ENCODE data around the gene HAND1. TPM values are rescaled to one million over a fixed set of nuclear protein-coding genes. Genes with fewer than 3 reads are reported as not detected.

HAND1 gene
- total and polyA plus RNA-seq, 5 donors, result 1.8 to 9.2 (median 2.7) TPM

GRCh38 chr5:154485850-154486426 lies 7.9 kb upstream of the HAND1 start:
- Histone ChIP-seq H3K4me3 (ENCODE audit: low read length) (no peak overlapping the region), H3K9me3 (ENCODE audit: control insufficient read depth, low read length) (no peaks in the 10 kb centered on the region), H3K4me1 (ENCODE audit: control insufficient read depth, insufficient read depth, low read length) (peaks cover 2% of the 10 kb centered on the region), H3K27me3 (ENCODE audit: control insufficient read depth, insufficient read depth) (no peaks in the 10 kb centered on the region), H3K27ac (ENCODE audit: low read length) (no peak overlapping the region)
- ATAC-seq, result no peak
- WGBS, result 24% methylated on average over 6 of the region's 6 CpGs
- no peak for DNase-seq
- intact Hi-C loops (cut with DNase I), result no loop called here

- no peaks in the 10 kb centered on the region for H3K9me3 ChIP-seq (ENCODE audit: control insufficient read depth, low read length)
- no peak overlapping the region for H3K4me3 ChIP-seq (ENCODE audit: low read length)
- H3K27ac ChIP-seq (ENCODE audit: low read length), result no peak overlapping the region
- 14% methylated on average over 2 of the region's 2 CpGs for WGBS
- DNase-seq (no peak), ATAC-seq (no peak)
- H3K4me1 ChIP-seq (ENCODE audit: control insufficient read depth, insufficient read depth, low read length), result peaks cover 2% of the 10 kb centered on the region
- intact Hi-C loops (cut with DNase I), result no loop called here
- no peaks in the 10 kb centered on the region for H3K27me3 ChIP-seq (ENCODE audit: control insufficient read depth, insufficient read depth)
Observed at GRCh38 chr5:154485096-154485491, 7.1 kb upstream of the HAND1 start.

- DNase-seq (no peak), ATAC-seq (no peak)
- H3K27ac ChIP-seq (ENCODE audit: low read length), result no peak overlapping the region
- H3K4me3 ChIP-seq (ENCODE audit: low read length), result no peak overlapping the region
- intact Hi-C loops (cut with DNase I), result no loop called here
- no peaks in the 10 kb centered on the region for H3K9me3 ChIP-seq (ENCODE audit: control insufficient read depth, low read length)
- 9% methylated on average over 15 of the region's 15 CpGs for WGBS
- no peaks in the 10 kb centered on the region for H3K27me3 ChIP-seq (ENCODE audit: control insufficient read depth, insufficient read depth)
- H3K4me1 ChIP-seq (ENCODE audit: control insufficient read depth, insufficient read depth, low read length), result peaks cover 2% of the 10 kb centered on the region
Observed at GRCh38 chr5:154484393-154485095, 6.5 kb upstream of the HAND1 start.

GRCh38 chr5:154483654-154484392 lies 5.8 kb upstream of the HAND1 start:
- Histone ChIP-seq H3K4me1 (ENCODE audit: control insufficient read depth, insufficient read depth, low read length) (peaks cover 4% of the 10 kb centered on the region), H3K4me3 (ENCODE audit: low read length) (no peak overlapping the region), H3K9me3 (ENCODE audit: control insufficient read depth, low read length) (no peaks in the 10 kb centered on the region), H3K27ac (ENCODE audit: low read length) (no peak overlapping the region), H3K27me3 (ENCODE audit: control insufficient read depth, insufficient read depth) (no peaks in the 10 kb centered on the region)
- intact Hi-C loops (cut with DNase I), result no loop called here
- WGBS, result 9% methylated on average over 34 of the region's 34 CpGs
- no peak for DNase-seq
- no peak for ATAC-seq

- intact Hi-C loops (cut with DNase I), result no loop called here
- Histone ChIP-seq H3K27ac (ENCODE audit: low read length) (no peak overlapping the region), H3K27me3 (ENCODE audit: control insufficient read depth, insufficient read depth) (no peaks in the 10 kb centered on the region), H3K4me3 (ENCODE audit: low read length) (no peak overlapping the region), H3K9me3 (ENCODE audit: control insufficient read depth, low read length) (no peaks in the 10 kb centered on the region), H3K4me1 (ENCODE audit: control insufficient read depth, insufficient read depth, low read length) (peaks cover 4% of the 10 kb centered on the region)
- DNase-seq, result no peak
- ATAC-seq, result no peak
- 8% methylated on average over 49 of the region's 49 CpGs for WGBS
Observed at GRCh38 chr5:154482528-154483449, 4.8 kb upstream of the HAND1 start.

- no peak for ATAC-seq
- WGBS, result 30% methylated on average over 11 of the region's 11 CpGs
- Histone ChIP-seq H3K27ac (ENCODE audit: low read length) (no peak overlapping the region), H3K27me3 (ENCODE audit: control insufficient read depth, insufficient read depth) (no peaks in the 10 kb centered on the region), H3K4me1 (ENCODE audit: control insufficient read depth, insufficient read depth, low read length) (peaks cover 8% of the 10 kb centered on the region), H3K9me3 (ENCODE audit: control insufficient read depth, low read length) (no peaks in the 10 kb centered on the region), H3K4me3 (ENCODE audit: low read length) (no peak overlapping the region)
- DNase-seq, result no peak
- intact Hi-C loops (cut with DNase I), result no loop called here
Observed at GRCh38 chr5:154481584-154482381, 3.8 kb upstream of the HAND1 start.

GRCh38 chr5:154480847-154481246 lies 2.8 kb upstream of the HAND1 start:
- Histone ChIP-seq H3K4me1 (ENCODE audit: control insufficient read depth, insufficient read depth, low read length) (peaks cover 8% of the 10 kb centered on the region), H3K9me3 (ENCODE audit: control insufficient read depth, low read length) (no peaks in the 10 kb centered on the region), H3K27ac (ENCODE audit: low read length) (no peak overlapping the region), H3K4me3 (ENCODE audit: low read length) (no peak overlapping the region), H3K27me3 (ENCODE audit: control insufficient read depth, insufficient read depth) (no peaks in the 10 kb centered on the region)
- WGBS, result 29% methylated on average over 3 of the region's 3 CpGs
- intact Hi-C loops (cut with DNase I), result no loop called here
- DNase-seq (no peak), ATAC-seq (no peak)

- Histone ChIP-seq H3K4me3 (ENCODE audit: low read length) (no peak overlapping the region), H3K4me1 (ENCODE audit: control insufficient read depth, insufficient read depth, low read length) (peaks cover 8% of the 10 kb centered on the region), H3K27ac (ENCODE audit: low read length) (no peak overlapping the region), H3K27me3 (ENCODE audit: control insufficient read depth, insufficient read depth) (no peaks in the 10 kb centered on the region), H3K9me3 (ENCODE audit: control insufficient read depth, low read length) (no peaks in the 10 kb centered on the region)
- ATAC-seq (no peak), DNase-seq (no peak)
- 16% methylated on average over 31 of the region's 31 CpGs for WGBS
- intact Hi-C loops (cut with DNase I), result no loop called here
Observed at GRCh38 chr5:154479944-154480750, 2.1 kb upstream of the HAND1 start.

- H3K4me3 ChIP-seq (ENCODE audit: low read length), result no peak overlapping the region
- H3K27ac ChIP-seq (ENCODE audit: low read length), result no peak overlapping the region
- intact Hi-C loops (cut with DNase I), result no loop called here
- ATAC-seq, result no peak
- no peaks in the 10 kb centered on the region for H3K27me3 ChIP-seq (ENCODE audit: control insufficient read depth, insufficient read depth)
- 3% methylated on average over 44 of the region's 44 CpGs for WGBS
- H3K9me3 ChIP-seq (ENCODE audit: control insufficient read depth, low read length), result no peaks in the 10 kb centered on the region
- DNase-seq, result peak in 1 of 3 donors; percentile 53
- H3K4me1 ChIP-seq (ENCODE audit: control insufficient read depth, insufficient read depth, low read length), result peaks cover 8% of the 10 kb centered on the region
Observed at GRCh38 chr5:154479160-154479943, 1.3 kb upstream of the HAND1 start.
